Posterior cingulate gyrus (tissue), 11 donors: ENCODE results near the gene RAPGEF3.

ENCODE experiments used
- DNase-seq, 10 donors: peaks; one replicate each; pipeline versions ENCODE4 v3.0.0 to v3.0.0-alpha.2; 2020 to 2021; ENCODE audit warnings: mixed read lengths in 3 of 10
- intact Hi-C: fragments of 100-400 bp; cut with DNase I; formaldehyde crosslinking; loops from one replicate; pipeline ENCODE4 v1.15.1; 2023

RAPGEF3 gene

DNA sequence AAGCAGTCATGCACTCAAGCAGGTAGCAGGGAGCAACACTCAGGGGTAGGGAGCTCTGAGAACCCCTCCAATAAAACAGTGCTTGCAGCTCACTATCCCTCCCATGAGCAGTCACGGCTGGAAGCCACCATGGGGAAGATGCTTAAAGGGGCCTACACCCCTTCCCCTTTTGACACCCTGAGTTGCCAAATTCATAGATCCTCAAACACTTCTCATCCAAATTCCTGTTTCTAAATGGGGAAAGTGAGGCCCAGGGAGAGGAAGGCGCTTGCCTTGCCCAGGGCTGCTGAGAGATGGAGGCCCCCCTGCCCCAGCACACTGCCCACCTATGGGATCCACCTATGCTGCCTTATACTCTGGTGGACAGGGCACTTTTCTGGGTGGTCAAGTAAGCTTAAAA lies 26.2 kb downstream of the RAPGEF3 start:
- no peak for DNase-seq
- intact Hi-C loops: no loop called here

DNA sequence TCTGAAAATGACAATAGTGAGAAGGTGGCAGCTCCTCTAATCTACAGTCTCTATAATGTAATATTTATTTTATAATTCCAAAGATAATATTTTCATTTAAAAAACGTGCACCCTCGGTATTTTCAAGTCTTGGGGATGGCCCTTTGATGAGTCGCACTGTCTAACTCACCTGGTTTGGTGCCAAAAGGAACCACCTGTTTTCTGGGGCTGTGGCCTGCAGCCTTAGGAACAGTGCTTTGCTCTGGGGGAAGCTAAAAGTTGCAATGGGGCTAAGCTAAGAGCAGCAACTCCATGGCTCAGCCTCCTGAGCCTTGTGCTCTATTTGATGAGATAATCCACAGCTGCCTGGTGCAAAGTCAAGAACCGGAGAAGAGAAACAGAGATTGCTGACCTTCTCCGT lies 27.0 kb downstream of the RAPGEF3 start:
- intact Hi-C loops: no loop called here
- DNase-seq: no peak

DNA sequence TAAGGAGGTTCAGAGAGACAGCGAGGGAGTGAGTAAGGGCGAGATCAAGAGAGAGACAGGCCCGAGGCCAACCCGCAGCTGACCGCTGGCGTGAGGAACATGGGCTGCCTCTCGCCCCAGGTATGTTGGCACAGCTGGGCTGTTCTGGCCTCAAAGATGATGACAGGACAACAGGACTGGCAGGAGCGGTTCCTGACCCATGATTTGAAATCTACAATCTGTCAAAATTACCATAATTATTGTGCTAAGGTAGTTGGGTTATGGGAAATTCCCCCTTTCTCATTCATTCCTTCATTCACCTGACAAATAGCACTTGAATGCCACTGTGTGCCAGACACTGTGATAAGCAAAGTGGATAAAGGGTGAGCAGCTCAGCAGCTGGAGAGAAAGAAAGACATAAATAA lies 28.3 kb downstream of the RAPGEF3 start:
- intact Hi-C loops: no loop called here
- no peak for DNase-seq

DNA sequence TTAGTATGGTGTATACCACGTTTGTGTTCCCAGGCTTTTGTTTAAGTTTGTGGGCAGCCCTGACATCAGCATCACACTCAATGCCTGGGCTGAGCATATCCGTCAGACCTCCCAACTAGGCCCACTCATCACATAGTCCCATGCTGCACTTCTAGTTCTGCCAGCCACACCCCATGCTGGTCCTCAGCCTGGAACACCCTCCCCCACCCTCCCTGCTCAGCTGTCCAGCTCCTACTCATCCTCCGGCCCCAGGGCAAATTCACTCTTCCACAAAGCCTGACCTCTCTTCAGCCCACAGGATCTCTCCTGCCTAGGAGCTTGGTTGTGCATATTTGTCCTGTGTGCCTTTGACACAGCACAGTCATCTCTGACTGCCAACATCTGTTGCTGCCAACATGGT lies 29.4 kb downstream of the RAPGEF3 start:
- intact Hi-C loops: no loop called here
- no peak for DNase-seq

DNA sequence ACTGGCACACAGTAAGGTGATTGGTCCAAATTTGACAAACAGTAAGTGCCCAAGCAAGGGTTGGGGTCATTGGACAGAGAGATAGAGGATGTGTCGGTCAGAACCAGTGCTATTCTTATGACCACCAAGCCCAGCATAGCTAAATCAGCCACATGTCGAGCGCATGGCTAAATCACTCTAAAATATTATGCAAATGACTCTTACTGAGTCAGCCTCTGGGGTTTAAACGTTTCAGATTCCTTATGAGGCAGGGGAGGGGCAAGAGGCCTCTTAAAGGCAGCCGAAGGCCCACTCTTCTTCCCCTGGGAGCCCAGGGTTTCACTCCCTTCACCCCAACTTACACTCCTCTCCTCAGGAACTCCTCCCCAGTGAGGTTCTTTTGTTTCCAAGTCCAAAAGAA lies 32.8 kb downstream of the RAPGEF3 start:
- intact Hi-C loops: no loop called here
- no peak for DNase-seq

DNA sequence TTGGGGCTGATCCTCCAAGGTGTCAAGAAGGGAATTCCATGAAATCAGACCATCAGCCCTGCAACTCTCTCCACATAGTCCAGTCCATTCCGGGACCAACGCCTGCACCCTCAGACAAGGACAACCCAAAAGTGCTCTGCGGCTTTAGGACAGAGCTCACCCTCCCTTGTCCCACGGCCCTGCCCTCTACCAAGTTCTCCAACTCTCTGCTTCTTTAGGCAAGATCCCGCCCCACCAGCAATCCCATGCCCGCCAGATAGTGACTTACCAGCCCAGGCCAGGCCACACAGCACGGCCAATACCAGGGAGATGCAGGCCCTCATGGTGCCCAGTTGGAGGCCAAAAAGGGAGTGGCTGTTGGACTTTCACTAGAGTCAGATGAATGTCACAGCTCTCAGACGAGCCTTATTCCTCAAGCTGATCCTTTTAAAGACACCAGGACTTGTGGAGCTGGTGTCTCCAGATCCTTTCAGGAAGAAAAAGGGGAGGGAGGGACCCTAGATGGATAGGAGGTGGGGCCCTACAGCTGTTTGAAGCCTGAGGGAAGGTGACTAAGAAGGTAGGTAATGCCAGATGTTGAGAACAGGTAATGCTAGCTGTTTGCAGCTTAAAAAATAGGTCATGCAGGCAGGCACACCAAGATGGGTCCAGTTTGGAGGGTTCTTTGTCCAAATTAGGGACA lies 33.4 kb downstream of the RAPGEF3 start, which contains the start of gene ENDOU:
ENDOU (minus strand) TSS at position 400 of the 682 bp plus-strand sequence; CDS start at position 323, 77 bp downstream.
- DNase-seq: no peak
- intact Hi-C loops: no loop called here

DNA sequence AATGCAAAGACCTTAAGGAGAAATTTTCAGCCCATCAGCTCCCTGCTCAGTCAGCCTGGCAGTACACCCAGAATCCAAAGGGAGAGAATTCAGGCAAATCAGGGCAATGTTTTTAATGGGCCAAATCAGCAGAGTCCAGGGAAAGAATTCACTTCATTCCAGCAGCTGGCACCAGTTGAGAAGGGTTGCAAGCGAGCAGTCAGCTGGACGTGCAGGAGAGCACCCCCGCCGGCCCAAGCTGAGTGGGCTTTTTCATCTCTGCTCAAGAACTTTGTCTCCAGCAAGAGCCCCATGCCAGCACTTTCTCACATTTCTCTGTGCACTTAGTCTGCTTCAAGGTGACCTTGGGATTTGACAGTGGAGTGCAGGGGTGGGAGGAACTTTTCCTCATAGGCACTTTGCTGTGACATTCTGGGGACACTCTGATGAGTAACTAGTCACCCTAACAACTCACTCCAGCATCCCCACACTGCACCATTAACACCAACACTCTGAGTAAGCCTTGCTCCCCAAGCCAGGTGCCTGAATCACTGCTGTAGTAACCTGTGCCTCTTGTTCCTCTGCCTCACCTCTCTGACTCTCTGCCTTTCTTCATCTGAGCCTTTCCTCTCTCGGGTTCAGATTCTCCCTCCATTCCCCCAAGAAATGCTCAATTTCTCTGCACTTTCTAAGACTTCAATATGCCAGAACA lies 35.6 kb downstream of the RAPGEF3 start:
- intact Hi-C loops: no loop called here
- peak in 5 of 10 donors; percentile 26 to 85 (median 59) for DNase-seq

DNA sequence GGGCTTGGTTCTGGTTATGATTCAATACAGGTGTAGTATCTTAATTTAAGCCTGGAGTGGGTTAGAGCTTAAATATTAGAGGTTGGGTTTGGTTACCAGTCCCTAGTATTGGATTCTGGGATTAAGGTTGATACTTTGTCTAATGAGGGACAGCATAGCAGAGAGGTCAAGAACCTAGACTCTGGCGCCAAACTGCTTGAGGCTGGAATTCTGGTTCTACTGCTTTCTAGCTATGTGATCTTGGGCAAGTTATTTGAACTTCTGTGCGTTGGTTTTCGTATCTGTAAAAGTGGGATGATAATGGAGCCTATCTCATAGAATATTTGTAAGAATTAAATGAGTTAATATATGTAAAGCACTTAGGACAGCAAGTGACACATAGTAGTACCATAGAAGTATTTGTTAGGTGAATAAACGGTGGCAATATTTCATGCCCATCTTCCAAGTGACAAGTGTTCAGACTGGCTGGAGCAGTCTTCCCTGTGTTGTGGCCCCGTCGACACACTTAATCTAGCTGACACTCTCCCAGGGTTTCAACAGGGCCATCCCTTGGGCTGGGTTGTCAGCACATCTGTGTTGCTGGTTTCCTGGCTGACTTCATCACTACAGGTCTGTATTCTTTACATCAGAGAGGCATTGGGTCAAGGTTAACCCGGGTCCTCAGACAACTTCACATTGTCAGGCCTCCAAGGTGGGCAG lies 36.4 kb downstream of the RAPGEF3 start:
- intact Hi-C loops: no loop called here
- DNase-seq: no peak

DNA sequence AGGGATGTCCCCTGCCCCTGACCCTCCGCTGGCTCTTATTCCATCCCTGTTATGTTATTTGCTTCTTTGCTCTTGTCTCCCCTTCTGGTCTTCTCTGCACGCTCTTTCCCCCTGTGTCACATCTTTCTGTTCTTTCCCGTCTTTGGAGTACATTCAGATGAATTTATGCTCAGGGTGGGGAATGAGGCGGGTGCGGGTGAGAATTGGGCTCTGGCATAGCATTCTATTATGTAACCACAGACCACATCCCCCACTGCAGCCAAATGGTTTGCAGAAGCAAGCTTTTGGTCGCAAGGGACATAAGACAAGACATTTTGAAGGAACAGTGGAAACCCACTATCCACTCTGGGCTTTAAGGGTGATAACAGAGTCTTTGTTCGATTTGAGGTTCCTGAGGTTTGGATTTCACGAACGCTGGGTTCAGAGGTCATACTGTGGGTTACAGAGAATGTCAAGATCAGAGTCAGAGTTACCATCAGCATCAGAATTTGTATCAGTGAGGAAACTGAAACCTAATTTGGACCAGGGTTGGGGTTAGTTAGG lies 37.2 kb downstream of the RAPGEF3 start:
- intact Hi-C loops: no loop called here

DNA sequence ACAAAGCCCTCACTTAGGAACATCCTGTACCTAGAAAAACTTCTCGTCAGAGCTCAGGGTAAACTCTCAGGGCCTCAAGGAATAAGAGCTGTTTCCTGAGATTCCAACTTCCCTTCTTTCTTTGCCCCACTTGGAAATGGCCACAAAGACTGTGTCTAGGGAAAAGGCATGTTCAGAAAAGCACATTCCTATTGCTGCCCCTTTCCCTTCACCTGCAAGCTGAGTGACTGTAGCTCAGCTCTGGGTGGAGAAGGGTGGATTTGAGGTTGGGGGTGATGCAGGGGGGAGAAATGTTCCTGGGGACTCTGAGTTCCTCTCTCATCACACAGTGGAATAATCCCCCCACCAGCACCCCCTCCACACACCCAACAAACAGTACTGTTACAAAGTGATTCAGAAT lies 40.1 kb downstream of the RAPGEF3 start:
- intact Hi-C loops: loop anchor here (5.0 kb wide), 1 partner anchor 244 kb away; the partner anchor contains the start of gene TMEM106C
- DNase-seq: no peak

More for the DNA sequence above, 37.2 kb downstream of the RAPGEF3 start:
- no peak for DNase-seq

DNA sequence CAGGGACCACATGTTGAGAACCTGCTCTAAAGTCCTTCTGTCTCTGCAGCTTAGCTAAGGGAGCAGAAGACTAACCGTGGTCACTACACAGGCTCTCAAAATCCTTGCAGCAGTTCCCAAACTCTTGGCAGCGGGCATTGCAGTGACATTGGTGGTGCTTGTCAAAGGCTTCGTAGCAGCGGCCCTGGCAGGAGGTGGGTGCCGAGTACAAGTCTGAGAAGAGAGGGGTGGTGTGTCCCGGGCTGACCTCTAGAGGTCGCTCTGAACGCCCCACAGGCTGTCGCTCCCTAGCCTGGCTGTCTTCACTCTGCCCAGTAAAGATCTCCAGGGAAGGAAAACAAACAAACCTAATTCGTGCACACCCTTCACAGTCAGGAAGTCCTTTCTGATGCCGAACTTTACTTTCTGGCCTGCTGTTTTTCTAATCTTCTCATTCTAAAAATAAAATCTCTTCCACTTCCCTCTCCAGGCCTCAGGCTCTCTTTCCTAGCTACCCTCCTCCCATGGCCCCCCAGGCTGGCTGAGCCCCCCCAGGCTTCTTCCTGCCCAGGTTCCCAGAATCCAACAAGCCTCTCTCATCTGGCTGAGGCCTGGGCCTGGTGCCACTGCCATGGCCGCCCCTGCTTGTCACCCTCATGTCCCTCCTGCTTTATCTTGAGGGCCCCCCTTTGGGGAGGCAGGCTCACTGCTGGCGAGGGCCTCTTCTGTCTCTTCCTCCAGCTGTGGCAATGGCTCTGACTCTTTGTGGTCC lies 41.1 kb downstream of the RAPGEF3 start:
- peak; percentile 66 to 97 (median 82) for DNase-seq
- intact Hi-C loops: loop anchor here (2.0 to 5.0 kb wide), 2 partner anchors 41 to 245 kb away; partner anchors contain the start of genes RAPGEF3 and TMEM106C

DNA sequence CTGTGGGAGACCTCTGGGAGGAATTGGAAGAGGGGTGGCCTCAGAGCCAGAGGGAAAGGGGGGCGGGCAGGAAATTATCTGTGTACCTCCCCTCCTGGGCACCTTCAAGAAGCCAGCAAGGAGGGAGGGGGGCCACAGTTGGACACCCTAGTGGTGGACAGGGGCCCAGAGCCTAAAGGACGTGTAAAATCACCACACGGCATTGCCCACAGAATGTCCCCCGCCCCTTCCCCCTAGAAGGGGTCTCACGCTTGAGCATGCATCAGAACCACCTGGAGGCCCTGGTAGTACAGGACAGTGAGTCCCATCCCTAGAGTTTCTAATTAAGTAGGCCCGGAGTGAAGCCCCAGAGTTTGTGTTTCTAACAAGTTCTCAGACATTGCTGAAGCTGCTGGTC lies 41.6 kb downstream of the RAPGEF3 start:
- intact Hi-C loops: loop anchor here (2.0 to 5.0 kb wide), 2 partner anchors 42 to 245 kb away; partner anchors contain the start of genes RAPGEF3 and TMEM106C
- no peak for DNase-seq

DNA sequence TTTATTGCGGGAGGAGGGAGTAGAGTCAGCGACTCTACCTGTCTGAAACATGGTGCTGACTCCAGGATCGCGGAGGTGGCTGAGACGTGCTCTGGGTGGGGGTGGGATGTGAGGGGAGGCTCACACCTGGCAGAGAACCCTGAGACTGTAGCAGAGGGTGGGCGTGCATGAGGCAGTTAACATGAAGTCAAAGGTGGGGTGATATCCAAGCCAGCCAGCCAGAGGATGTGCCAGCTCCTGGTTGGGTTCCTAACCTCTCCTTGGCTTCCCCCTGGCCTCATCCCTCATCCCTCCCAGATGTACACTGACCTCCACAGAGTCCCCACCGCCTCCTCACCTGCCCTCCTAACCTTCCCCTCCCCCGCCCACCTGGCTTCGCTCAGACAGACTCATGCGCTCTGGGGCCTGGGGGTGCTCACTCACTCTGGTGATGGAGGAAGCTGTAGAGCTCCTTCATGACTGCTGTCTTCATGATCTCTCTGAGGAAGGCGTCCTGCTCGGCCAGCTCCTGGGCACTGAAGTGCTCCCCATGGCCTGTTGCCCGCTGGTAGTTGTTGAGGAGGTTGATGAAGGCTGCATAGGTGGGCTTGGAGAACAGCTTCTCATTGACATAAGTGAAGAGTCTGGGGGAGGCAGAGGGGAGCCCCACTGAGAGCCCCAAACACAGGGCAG lies 42.7 kb downstream of the RAPGEF3 start:
- intact Hi-C loops: loop anchor here (1.0 to 5.0 kb wide), 4 partner anchors 43 to 246 kb away; partner anchors contain the start of genes RAPGEF3 and TMEM106C
- no peak for DNase-seq

DNA sequence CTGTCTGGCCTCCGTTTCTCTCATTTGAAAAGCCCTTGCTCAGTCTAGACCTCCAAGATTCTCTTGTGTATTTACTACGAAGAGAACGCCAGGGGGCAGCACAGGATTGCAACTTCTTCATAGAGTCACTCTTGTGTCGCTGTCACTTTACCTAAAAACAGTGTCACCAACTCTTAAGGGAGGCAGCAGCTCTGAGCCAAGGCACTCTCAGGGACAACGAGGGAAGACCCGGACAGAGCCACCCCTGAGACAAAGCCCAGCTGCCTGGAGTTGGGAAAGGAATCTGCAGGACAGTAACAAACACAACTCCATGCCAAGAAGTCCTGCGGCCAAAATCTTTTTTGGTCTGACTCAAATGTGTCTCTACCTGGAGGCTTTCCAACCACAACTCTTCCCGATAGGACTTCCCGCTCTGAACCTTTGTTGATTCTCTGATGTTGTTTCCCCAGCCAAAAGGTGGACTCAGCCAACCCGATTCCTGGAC lies 43.2 kb downstream of the RAPGEF3 start:
- intact Hi-C loops: loop anchor here (1.0 to 5.0 kb wide), 3 partner anchors 64 to 247 kb away; partner anchors contain the start of gene TMEM106C
- peak in 9 of 10 donors; percentile 62 to 96 (median 87) for DNase-seq

DNA sequence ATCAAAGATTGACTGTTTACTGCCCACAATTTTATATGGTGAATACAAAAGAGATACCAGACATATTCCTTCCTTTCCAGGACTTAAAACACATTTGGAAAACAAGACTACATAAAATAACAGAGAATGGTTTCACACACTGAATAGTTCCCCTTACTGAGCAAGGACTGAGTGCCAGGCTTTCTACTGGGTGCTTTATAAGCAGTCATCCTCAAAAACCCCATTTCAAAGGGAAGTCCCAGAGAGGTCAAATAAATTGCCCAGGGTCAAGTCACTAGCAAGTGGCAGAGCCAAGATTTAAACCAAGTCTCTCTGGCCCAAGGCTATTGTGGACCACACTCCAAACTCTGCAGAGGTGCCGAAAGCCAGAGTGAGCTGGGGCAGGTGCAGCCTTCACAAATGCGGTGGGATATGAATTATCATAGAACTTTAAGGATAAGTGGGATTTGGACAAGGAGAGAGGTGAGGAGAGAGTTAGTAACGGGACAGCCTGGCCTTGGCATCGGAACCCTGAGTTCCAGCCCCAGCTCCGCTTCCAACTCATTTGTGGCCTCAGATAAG lies 43.8 kb downstream of the RAPGEF3 start:
- intact Hi-C loops: loop anchor here (1.0 to 5.0 kb wide), 3 partner anchors 64 to 247 kb away; partner anchors contain the start of gene TMEM106C
- DNase-seq: no peak

DNA sequence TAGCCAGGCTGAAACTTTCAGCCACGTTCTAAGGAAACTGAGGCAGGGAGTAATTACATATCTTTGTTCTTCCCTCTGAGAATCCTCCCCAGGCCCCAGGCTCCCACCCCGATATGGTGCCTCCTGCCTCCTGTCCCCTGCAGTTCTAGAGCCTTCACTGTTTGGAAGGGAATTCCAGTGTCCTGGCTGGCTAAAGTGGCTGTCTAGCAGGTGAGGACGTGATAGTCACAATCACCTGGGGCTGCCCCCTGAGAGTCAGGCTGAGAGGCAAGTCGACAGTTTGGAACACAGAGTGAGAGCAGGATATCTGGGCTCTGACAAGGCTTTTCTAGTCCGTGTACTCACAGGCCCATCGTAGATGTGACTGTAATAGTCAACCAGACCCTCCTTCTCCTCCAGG lies 46.5 kb downstream of the RAPGEF3 start:
- intact Hi-C loops: no loop called here

DNA sequence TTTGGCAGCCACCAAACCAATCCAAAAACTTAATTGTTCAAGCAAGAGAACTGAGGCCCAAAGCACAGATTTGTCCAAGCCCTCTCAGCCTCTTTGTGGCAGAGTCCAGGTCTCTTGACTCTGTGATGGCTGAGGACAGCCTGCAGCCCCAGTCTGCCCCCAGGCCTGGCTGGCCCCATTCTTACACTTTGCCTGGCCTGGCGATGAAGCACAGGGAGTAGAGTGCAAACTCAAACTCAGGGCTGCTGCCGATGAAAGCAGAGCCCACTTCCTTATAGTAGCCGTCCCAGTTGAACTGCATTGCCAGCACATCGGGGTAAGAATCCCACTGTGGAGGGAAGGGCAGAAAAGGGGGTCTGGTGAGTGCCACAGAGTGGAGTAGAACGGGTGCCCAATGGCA lies 47.2 kb downstream of the RAPGEF3 start:
- intact Hi-C loops: no loop called here
- DNase-seq: no peak

More for the DNA sequence above, 46.5 kb downstream of the RAPGEF3 start:
- no peak for DNase-seq

DNA sequence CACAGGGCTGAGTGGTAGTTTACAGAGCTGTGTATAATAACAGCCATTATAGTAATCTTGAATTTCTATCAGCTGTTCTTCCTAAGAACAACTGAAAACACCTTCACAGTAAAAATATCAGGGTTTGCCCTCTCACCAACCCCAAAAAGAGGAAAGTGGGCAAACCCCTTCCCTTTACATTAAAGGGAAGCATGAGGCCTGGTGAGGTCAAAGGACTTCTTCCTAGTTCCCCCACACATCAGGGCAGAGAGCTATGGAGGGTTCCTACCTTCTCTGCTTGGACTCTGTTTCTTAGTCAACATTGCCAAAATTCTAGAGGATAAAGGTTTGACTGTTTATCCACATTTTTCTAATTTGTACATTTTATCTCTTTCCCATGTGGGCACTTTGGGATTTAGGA lies 48.4 kb downstream of the RAPGEF3 start:
- DNase-seq: no peak
- intact Hi-C loops: no loop called here

DNA sequence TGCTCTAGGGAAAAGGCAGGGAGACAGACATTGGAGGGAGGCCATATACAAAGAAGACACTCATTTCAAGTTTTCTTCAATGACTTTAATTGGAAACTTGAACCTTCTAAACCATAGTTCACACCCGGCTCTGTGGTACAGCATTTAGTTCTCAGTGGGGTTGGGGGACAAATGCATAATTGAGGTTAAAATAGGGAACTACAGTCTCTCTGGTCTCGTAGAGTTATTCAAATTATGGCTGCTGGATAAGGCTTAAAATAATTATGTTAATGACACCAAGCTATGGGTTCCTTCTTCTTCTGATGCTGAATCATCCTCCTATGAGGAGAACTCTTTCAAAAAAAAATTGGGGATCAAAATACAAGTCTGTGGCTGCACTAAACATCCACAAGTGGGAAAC lies 49.0 kb downstream of the RAPGEF3 start:
- DNase-seq: no peak
- intact Hi-C loops: no loop called here
